ELR (cell line): ENCODE measurements around the gene ARHGEF38.
"Not testable (repeated sequence)": the region's sequence is repeated elsewhere in the genome, so short reads cannot be mapped to it uniquely, and the experiment has no call there.

ENCODE experiments used
- DNase-seq: peaks from one replicate; pipeline ENCODE4 v3.0.0-alpha.2; 2015; ENCODE audit warnings: low read depth

Gene ARHGEF38

GRCh38 chr4:105714071-105714521, 161.7 kb downstream of the ARHGEF38 start:
- peak; percentile 48 for DNase-seq

- no peak for DNase-seq
Measured at GRCh38 chr4:105714932-105715331, 162.5 kb downstream of the ARHGEF38 start.

- DNase-seq, result peak; percentile 66
Measured at GRCh38 chr4:105715692-105716278, 163.4 kb downstream of the ARHGEF38 start.

GRCh38 chr4:105719204-105719603, 166.8 kb downstream of the ARHGEF38 start:
- DNase-seq, result no peak

- no peak for DNase-seq
Measured at GRCh38 chr4:105725623-105726022, 173.2 kb downstream of the ARHGEF38 start.

GRCh38 chr4:105729895-105730294, 177.5 kb downstream of the ARHGEF38 start:
- not testable (repeated sequence) for DNase-seq
